DMS153 treated with DMSO at 0.1 percent for 48 hours (cell line): ENCODE measurements around the gene SPIC.
"Not testable (repeated sequence)": the region's sequence is repeated elsewhere in the genome, so short reads cannot be mapped to it uniquely, and the experiment has no call there.

ENCODE experiments used
- DNase-seq: peaks from one replicate; lab custom pipeline; 2025; ENCODE audit not compliant: unreplicated experiment; lab: John Stamatoyannopoulos, UW

The SPIC gene

DNA sequence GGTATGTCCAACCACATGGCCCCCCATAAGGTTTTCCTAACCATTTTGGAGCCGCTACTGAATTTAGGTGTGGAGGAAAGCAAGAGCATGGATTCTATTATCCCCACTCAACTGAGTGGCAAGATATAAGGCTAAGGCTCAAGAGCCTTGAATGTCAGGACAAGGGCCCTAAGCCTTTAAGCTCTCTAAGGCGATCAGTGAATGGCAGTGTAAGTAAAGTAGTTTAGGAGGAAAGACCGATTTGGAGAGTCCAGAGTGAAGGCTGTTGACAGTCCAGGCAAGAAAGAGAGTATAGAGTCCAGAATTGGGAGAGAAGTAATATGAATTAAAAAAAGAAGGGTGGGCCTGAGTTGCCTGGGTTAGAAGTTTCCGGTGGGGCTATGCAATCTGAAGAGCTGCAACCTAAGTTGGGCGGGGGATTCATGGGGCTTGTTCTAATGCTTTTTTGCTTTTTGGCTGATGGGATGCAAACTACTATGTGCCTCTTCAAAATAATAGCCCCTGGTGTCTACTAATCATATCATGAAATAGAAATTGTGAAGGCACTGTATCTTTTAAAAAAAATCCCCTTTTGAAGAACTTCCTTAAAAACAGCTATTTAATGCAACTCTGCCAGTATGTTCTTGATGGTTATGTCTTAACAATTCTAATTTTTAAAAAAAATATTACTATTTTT, at the start of gene SPIC:
SPIC (plus strand) TSS at position 626 of the 676 bp plus-strand sequence. CDS start 1,569 bp downstream, outside the sequence.
- no peak for DNase-seq

DNA sequence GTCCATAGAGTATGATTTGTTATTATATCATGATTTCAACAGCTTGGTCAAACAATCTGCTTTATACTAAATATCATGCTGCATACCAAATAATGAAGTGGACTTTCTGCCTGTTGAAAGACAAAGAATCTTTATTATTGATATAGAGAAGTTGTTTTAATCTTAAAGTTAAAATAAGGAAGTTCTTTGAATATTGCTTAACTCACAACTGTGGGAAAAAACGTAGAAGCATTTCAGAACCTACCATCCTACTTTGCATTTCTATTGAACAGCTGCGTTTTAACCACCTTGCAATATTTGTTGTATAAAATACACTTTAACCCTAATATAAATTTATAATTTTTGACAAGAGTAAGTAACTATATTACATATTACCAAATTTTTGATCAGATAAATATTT, 44.7 kb upstream of the SPIC start:
- no peak for DNase-seq

DNA sequence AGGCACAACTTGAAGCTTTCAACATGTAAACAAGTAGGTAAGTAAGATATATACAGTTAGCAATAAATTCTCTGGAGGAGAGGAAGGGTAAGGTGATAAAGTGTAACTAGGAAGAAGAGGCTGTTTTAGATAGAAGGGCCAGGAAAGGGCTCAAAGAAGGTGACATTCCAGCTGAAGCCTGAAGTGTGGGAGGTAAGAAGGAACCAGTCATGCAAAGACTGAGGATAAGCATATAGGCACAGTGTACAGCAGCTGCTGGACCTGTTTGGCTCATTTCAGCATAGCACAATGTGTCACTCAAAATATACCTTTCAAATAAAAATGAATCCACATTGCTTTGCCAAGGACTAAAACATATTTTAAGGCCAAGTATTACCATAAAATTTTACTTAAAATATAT, 39.0 kb upstream of the SPIC start:
- no peak for DNase-seq

DNA sequence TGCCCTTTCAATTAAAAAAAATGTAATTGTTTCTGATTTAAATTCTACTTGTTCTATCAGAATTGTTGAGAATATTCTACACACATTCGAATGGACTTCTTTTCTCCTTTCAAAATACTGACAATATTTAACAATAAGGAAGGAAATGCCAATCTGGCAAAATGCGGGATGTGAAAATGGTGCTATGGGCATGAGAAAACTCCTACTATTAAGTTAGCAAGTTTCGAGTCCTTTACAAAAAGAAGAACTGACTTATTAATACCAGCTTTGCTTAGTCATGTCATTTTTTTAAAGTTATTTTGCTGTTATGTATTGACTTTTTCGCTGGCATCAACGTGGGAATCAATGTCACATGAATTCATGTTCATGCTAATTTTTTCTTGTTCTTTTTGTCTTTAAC, 35.9 kb upstream of the SPIC start:
- no peak for DNase-seq

DNA sequence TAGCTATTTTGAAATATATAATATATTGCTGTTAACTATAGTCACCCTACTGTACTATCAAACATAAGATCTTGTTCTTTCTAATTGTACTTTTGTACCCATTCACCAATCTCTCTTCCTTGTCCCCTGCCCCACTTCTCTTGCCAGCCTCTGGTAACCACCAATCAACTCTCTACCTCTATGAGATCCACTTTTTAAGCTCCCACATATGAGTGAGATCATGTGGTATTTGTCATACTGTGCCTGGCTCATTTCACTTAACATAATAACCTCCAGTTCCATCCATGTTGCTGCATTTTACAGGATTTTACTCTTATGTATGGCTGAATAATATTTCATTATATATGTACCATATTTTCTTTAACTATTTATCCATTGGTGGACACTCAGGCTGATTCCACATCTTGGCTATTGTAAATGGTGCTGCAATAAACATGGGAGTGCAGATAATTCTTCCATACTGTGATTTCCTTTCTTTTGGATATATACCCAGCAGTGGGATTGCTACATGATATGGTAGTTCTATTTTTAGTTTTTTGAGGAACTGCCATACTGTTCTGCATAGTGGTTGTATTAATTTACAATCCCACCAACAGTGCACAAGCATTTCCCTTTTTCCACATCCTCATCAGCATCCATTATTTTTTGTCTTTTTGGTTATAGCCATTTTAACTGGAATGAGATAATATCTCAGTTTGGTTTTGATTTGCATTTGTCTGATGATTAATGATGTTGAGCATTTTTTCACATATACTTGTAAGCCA, 33.5 kb upstream of the SPIC start:
- no peak for DNase-seq

DNA sequence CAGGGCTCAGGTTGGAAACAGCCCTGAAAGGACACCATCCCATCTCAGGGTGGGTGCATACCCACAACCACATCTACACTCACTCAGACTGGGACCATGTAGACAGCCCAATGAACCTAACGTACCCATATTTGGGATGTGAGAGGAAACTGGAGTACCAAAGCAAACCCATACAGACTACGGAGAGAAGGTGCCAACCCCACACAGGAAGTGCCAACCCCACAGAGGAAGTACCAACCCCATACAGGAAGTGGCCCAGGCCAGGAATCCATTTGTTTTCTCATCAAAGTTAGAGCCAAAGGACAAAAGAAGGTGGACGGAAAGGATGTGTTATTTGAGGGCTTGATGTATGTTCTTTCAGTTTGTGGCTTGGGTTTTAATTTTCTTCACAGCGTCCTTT, 19.5 kb upstream of the SPIC start:
- DNase-seq, result no peak

DNA sequence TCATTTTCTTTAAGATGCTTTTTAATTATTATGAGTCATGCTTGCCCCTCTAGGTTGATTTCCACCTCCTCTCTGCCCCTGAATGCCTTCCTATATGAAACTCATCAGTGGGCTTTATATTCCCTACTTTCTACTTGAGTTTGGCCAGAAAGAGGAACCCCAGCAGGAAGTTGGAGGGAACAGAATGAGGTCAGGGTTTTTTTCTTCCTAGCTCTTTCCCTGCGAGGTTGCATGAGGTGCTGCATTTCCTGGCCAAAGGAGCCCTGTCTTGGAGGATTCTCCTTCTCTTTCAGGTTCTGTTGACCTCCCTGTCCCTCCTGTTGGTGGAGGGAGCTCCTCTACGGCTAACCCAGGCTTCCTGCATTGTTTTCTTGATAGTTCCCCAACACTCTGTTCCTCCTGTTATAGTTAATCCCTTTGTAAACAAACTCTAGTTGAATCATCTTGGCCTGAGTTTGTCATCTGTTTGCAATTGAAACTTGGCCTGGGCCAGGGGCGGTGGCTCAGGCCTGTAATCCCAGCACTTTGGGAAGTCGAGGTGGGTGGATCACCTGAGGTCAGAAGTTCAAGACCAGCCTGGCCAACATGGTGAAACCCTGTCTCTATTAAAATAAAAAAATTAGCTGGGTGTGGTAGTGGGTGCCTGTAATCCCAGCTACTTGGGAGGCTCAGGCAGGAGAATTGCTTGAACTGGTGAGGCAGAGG, 15.3 kb upstream of the SPIC start:
- no peak for DNase-seq

DNA sequence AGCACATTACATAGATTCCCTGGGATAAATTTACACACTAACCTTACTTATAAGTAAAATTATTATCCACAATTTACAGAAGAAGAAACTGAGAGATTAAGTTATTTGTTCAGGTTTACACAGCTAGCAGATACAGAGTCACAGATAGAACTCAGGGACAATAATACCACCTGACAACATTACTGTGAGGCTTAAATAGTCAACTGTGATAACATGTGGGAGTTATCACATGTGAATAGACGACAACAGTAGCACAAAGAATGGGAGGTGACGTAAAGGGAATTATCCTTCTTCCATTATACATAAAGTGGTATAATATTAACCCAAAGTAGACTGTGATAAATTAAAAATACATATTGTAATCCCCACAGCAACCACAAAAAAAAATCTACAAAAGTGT, 6.2 kb upstream of the SPIC start:
- no peak for DNase-seq

DNA sequence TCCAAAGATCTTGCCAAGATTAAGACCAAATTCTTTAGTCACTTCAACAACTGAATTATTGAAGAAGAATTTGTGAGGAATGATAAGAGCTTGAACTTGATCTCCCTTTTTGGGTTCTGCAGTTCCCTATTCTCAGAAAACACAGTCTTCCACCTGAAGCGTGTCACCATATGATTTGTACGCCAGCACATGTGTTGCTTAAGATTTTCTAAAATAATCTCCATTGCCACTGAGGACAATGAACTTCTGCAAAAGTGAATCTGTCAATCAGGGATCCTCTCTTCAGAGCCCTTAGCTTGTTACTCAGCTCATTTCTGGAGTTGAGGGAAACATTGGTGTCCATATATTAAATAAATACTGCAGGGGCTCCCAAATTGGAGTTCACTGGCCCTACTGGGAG, 4.2 kb upstream of the SPIC start:
- DNase-seq, result no peak

DNA sequence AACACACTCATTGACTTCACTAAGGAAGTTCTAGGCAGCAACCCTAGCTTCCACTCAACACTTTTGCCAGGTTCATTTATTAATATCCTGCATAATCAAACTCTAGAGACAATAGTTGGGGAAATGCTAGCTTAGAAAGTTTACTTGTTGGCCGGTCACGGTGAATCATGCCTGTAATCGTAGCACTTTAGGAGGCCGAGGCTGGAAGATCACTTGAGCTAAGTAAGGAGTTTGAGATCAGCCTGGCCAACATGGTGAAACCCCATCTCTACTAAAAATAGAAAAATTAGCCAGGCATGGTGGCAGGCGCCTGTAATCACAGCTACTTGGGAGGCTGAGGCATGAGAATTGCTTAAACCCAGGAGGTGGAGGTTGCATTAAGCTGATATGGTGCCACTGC, 3.3 kb upstream of the SPIC start:
- not testable (repeated sequence) for DNase-seq

DNA sequence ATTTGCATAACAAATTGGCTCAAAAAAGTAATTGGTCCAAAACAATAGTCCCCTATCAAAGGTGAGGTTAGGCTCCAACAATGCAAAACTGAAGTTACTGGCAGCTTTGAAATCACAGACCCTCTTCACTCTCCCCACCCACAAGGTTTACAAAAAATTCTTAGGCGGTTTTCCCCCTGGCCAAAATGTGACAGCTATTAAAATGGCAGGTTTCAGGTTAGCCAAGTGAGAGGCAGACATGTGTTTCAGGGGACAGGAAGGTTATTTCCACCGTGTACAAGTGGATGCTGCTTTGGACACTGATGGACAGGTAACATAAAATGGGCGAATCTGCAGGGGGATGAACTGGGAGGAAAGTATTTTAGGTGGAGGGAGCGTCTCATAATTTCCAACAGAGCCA, 888 bp upstream of the SPIC start:
- no peak for DNase-seq

DNA sequence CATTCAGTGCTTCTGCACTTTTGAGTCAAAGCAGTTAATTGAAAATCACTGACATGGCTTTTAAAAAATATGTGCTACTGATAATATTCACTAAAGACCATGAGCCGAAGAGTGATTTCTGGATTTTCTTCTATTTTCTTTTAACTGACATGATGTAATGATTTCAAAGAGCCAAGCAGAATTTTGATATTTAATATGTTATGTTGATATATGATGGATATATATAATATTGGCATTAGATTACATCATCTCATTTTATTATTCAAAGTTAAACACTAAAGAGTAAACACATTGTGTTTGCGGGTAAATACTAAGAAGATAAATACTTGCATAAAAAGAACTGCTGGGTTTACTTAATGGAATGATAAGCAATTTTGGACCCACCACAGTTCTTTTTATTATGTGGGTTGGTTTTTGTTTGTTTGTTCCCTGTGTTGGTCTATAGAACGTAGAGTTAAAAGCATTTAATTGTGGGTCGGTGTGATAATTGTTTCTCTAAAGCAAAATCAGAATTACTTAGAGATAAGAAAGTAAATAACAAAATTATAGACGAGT, 692 bp downstream of the SPIC start:
- DNase-seq, result no peak

DNA sequence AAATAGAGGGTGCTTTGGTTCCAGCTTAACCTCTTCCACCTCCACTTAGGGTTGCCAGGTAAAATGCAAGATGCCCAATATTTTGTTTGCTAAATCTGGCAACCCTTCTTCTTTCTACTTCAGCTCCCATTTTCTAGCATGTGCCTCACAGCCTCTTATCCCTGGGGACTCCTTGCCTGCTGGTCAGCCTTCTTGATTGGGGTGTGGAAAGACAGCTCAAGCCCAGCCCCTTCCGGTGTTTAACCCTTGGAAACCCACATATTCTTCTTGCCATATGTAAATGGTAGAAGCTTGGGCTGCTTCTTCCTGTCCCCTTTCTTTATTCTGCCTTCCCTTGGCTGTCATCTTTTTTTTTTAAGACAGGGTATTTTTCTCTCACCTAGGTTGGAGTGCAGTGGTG, 5.7 kb downstream of the SPIC start:
- DNase-seq, result no peak

DNA sequence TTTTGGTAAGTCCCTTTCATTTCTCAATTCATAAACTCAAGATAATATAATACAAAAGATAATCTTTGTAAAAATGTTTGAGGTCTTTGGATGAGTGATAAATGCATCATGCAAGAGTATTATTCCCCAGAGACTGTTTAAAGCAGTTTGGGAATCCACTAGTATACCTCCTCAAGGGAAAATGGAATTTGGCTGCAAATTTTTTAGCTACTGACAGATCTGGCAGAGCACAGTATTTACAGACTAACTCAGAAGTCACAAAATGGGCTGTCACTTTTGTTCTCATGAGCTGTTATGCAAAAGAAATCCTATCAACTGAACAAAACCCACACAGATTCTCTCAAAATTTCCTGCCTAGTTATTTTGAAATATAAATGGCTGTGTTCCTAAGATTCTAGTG, 9.9 kb downstream of the SPIC start:
- no peak for DNase-seq

DNA sequence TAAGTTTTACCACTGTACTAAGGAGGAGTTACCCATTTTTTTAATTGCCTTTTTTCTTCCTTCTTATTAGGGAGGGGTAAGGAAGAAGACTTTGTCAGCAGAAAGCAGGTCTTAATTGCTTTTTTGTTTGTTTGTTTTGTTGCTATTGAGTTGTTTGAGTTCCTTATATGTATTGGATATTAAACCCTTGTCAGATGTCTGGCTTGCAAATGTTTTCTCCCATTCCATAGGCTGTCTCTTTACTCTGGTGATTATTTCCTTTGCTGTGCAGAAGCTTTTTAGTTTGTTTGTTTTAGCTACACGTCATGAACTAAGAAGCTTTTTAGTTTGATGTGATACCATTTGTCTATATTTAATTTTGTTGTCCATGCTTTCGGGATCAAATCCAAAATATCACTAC, 13.3 kb downstream of the SPIC start:
- no peak for DNase-seq

DNA sequence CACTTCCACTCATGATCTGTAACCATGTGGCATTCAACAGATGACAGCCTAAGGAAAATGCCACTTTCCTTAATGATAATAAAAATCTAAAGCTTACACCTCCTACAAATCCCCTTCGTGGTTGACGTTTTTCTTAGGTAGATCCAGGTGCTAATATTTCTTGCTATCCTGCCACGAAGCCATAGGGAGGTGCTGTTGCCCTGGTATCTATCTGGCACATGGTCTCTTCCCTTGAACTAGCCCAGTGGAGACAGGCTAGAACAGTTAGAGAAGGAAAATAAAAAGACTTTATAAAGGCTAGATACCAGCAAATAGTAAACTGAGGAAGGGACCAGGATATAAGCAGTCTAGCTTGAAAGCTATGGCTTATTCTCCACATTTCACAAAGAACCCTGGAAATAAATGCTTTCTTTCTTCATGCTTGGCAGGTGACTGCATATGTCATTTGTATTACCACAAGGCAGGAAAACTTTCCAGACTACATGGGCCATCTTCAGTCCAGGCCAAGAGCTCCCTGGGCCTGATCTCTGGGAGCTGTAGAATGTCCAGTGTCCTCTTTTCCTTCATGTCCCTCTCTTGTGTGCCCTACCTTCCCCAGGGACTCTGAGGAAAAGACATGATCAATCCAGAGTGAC, 15.3 kb downstream of the SPIC start:
- no peak for DNase-seq

DNA sequence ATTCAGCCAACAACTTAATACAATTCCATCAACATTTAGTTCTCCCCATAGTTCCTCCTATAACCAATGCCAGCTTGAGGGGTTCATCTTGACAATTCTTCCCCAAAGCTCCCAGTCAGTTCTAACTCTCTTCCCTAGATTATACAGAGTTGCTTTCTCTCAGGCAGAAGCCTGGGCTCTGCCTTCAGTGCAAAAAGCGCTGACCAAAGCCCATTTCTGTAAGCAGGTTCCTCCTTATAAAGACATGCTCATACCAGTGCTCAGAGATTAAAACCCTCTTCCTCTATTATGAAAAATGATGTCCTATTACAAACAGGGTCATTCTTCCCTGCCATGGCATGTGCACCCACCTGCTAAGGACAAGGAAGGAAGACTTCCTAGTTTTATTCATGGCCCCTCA, 16.2 kb downstream of the SPIC start:
- DNase-seq, result no peak

DNA sequence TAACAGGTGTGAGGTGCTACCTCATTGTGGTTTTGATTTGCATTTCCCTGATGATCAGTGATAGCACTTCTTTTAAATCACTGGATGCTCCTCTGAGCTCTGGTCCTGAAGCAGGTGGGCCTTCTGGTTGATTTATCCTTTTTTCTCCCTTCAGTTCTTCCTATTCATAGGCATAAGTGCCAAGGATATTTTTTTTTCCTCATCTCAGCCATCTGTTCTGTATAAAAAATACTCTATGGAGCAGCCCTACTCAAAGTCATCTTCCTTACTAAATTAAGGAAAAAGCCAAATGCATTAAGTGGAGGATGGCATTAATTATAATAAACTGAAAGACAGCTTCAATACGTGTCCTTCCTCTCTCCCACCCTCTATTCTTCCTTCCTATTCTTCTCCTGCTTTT, 18.4 kb downstream of the SPIC start:
- no peak for DNase-seq

DNA sequence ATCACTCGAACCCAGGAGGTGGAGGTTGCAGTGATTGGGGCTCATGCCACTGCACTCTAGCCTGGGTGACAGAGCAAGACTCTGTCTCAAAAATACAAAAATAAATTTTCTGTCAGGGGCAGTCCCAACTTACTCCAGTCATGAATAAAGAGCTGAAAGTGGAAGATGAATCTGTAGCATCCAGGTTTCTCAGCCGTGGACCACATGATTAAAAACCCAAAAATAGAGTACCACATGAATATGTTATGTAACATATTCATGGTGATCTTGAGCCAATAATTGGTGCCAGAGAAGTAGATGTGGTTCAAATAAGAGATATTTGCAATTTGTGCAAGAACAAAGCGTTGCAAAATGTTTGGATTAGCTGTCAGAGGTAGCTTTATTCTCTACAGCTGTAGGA, 23.1 kb downstream of the SPIC start:
- no peak for DNase-seq

DNA sequence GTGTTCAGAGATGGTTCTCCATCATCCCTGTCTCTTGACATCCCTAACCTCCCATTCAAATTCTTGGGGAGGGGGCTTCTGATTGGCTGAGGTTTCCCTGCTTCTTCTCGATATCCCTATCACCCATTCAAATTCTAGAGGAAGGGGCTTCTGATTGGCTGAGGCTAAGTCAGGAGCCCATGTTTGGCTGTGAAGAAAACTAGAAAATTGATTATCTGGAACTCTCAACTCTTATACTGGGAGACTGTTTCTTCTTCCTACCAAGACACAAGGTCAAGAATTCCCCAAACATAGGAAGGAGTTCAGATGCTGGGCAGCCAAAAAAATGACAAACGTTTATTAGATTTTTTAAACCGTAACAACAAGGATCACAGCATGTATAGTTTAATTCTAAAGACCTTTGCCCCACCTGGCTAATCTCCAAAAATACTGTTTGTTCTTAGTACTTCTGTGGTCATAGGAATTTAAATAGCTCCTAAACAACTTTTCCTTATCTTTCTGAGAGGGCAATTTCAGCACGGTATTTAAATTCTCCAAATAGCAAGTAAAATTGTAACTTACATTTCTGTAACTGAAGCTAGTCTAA, 26.4 kb downstream of the SPIC start:
- no peak for DNase-seq

DNA sequence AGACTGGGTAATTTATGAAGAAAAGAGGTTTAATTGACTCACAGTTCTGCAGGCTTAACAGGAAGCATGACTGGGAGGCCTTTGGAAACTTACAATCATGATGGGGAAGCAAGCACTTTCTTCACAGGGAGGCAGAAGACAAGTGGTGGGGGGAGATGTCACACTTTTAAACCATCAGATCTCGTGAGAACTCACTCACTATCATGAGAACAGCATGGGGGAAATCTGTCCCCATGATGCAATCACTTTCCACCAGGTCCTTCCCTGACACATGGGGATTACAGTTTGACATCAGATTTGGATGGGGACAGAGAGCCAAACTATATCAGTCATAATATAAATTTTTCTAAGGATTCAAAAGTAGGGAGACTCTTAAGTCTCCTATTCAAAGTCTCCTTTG, 46.0 kb downstream of the SPIC start:
- DNase-seq, result no peak
